GM12891 (cell line): ENCODE measurements around the gene PIK3CD.

Experiments
- PAX5 ChIP-seq: IDR thresholded peaks from 2 replicates; pipeline ENCODE4 v1.6.1; 2011; ENCODE audit warnings: low read length, moderate library complexity, mild to moderate bottlenecking; ENCODE audit not compliant: insufficient read depth, severe bottlenecking
- POLR2A ChIP-seq: IDR thresholded peaks from 2 replicates; pipeline ENCODE4 v1.6.1; 2011; ENCODE audit warnings: low read depth, low read length, control low read depth
- TAF1 ChIP-seq: IDR thresholded peaks from 2 replicates; pipeline ENCODE4 v1.6.1; 2011; ENCODE audit warnings: low read depth, low read length, control low read depth

DNA sequence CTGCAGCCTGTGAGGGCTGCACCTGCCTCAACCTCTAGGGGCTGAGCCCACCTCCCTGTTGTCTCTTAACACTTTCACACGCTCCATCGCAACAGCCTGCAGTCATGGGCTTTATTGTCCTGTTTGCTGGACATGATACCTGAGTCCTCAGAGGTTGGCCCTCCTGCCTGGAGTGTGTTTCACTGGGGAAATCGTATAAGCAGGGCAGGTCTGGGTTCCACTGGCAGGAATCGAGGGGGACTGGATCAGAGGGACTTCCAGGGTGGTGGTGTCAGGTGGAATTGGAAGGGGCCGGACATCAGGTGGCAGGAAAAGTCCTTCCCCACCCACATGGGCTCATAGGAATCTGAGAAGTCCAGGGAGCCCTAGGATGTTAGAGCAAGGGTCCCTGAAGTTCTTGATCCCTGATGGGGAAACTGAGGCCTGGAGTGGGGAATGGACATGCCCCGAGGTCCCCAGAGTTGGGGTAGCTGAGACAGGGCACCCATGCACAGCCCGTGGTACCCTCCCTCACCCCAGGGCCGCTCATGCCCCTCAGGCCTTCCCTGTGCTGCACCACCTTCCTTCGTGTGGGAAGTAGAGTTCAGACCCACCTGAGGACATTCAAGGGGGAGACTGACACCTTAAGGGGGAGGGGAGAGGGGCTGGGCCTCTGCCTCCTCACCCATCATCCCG lies 66.6 kb downstream of the PIK3CD start:
- TF ChIP-seq POLR2A (no peak), TAF1 (no peak), PAX5 (no peak)
